ENCODE data around the gene P2RX3.
A peak's percentile ranks its signal among the peaks of the same experiment; 100 is the strongest.

Gene P2RX3

DNA sequence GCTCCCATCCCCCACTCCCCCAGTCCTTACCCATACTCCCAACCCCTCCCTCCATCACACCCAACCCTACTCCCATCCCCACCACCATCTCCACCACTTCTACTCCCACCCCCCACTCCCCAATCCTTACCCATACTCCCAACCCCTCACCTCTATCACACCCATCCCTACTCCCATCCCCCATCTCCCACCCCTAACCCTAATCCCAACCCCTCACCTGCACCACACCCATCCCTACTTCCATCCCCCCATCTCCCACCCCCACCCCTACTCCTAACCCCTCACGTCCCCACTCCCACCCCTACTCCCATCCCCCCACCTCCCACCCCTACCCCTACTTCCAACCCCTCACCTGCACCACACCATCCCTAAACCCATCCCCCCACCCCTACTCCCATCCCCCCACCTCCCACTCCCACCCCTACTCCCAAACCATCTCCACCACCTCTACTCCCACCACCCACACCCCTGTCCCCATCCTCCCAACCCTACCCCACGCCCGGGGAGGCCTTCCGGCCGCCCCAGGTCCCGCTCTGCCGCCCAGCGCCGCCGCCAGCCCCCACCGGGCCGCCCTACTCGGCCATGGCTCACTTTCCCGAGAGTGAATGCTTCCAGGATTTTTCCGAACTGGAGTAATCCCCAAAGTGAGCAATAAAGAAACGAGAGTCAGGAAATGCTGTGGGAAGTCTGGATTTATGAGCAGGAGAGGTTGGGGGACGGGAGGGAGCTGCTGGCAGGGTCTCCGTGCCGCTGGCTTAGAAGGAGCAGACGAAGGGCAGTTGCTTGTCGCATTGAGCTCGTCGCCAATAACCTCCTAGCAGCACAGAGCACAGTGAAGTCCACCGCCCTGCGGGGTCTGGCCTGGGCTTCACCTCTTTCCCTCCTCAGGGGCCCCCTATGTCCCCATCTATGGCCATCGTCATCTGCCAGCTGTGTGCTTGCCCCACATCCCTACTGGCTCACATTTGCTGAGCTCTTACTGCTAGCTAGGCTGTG lies 38.2 kb downstream of the P2RX3 start:
- no peak for DNase-seq

DNA sequence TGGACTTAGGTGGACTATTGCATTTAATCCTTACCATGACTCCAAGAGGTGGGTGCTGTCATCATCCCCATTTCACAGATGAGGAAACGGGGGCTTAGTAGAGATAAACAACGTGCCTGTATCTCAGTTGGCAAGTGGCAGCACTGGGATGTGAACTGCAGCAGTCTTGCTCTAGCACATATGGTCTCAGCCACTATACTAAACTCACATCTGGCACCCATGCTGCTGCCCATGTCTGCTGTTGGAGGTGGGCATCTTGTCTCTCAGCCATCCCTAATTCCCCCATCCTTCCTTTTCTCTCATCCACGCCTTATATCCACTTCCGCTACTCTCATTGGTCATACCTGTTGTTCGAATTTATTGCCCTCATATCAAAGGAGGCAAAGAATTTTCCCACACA lies 39.0 kb downstream of the P2RX3 start:
- no peak for DNase-seq

DNA sequence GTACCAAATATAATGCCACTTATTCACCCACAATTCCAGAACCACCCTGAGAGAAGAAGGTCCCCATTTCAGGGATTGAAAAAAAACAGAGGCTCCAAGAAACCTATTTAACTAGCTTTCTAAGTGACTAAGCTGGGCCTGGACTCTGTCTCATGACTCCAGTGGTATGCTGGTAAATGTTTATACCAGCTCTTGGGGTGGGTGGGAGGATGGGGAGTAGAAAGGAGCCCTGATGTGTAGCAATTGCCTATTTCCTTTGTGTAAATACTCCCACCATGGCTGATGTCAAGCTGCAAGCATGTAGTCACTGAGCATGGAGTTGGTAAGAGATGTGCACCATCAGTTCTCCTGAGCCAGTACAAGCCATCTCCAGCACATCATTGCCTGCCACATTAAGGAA lies 40.0 kb downstream of the P2RX3 start:
- no peak for DNase-seq

DNA sequence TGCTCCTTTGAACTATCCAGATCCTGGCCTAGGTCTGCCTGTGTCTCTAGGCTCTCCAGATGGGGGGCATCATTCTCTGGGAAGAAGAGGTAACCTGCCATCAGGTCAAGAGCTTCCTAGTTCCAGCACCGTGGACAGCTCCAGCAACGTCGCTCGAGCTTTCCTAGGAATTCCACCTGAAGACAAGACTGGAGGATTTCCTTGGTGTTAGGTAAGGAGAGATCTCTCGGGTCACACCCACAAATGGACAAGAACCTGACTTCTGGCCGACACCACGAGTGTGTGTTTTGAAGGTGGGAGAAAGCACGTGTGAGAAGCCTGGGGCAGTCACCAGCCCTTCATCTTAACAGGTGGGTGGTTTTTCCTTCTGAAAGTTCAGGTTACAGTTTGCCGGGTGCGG lies 41.6 kb downstream of the P2RX3 start:
- no peak for DNase-seq

DNA sequence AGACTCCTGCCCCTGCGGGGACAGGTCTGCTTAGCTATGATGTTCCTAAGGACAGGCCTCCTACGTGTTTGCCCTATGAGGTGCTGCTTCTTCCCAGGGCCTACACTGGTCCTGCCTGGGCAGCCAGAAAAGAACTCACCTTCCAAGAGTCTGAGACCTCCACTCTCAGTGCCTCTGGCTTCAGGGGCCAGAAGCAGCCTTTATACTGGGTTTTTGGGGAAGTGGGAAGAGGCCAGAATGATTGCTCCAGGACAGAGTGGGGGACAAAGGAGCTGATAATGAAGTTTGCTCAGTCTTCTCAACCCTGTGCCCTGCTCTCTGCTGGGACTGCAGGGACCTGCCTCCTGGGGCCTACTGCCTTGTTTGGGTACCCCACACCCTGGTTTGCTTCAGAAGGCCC lies 42.8 kb downstream of the P2RX3 start, which contains the start of gene PRG3:
Gene PRG3 (minus strand): TSS at position 176 of the 400 bp plus-strand sequence. CDS start 442 bp downstream, outside the sequence.
- no peak for DNase-seq

DNA sequence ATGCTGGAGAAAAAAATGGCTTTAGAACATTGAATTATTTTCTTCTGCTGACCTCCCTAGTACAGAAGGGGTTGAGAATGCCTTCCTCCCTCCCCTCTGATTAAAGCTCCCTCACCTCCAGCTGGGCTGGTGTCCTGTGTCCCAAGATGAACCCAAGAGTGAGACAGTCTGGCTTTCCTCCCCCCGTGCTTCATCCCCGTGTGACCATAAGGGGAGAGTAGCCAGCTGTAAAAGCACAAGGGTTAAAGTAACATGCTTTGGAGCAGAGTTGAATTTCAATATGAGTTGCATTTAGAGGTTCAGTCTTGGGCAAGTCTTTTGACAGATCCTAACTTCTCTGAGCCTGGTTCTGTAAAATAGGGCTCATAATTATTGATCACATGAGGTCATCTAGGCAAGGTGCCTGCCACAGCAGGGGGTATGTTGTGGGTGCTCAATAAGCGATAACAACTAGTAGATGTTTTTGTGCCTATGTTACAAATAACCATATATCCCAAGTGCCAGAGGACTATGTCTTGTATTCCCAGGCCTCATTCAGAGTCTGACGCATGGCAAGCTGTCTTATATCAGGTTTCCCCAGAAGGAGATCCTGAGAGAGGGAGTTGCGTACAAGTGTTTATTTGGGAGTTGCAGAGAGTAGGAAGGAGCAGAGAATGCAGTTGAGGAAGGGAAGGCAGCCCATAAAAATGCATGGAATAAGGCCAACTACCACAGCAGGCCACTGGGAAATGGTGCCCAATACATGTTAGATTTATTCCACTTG lies 48.2 kb downstream of the P2RX3 start:
- no peak for DNase-seq

DNA sequence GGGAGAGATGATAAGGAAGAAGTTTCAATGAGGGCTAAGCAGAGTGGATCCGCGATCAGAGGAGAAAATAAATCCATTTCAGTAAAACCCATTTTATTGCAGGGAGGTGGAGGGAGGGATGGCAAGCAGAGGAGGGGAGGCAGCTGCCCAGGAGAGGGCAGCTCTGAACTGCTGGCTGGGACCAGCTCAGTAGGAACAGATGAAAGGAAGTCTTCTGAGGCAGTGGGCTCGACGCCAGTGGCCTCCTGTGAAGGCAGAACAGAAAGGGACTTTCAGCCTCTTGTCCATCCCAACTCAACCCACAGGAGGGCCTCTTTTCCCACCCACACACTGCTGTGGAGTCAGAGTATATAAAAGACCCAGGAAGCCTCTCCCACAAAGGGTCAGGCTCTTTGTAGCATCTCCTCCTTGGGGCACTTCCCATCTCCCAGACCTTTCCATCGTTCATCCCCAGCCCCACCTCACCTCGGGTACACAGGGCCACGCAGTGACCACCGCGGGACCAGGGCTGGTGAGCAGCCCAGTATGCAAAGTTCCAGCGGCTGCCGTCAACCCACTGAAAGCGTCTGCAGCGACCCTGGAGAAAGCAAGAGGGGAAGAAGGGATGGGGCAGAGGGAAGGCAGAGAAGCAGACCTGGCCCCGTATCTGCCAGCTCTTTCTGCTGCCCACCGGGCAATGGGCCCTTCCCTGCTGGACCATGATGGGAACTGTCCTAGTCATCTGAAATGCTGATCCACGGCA lies 49.3 kb downstream of the P2RX3 start:
- DNase-seq, result peak in 4 of 14 donors; percentile 3 to 31 (median 12)

DNA sequence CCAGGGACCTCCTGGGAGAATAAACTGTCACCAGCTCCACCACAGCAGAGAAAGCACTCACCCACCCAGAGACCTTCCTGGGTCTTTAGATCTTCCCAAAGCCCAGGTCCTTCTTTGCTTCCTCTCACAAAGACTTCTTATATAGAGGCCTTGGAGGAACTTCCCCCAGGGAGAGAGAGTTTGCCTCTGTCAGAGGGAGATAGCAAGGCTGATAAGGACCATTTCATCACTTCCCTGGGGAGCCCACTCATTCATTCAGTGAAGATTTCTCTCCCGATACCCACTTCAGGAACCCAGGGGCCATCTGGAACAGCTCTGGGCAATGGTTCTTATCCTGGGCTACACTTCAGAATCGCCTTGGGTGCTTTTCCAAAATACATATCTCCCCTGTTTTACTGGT lies 52.4 kb downstream of the P2RX3 start, which contains the start of gene PRG2:
Gene PRG2 (minus strand): TSS at position 116 of the 400 bp plus-strand sequence. CDS start 706 bp downstream, outside the sequence.
- no peak for DNase-seq

DNA sequence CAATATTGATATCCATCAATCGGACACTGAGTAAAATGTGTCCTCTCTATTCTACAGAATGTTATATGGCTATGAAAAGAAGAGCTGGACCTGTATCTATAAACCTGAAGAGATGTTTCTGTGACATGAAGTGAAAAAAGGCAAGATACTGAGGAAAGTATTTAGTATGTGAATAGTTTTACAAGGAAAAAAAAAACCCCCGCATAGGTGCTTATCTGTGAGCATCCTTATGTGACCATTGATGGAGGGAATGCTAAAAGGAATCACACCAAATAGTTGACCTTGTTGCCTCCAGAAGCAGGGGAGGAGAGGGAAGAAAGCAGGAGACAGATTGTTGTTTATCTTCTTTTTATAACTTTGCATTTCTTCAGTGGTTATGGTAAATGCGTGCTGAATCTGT lies 53.0 kb downstream of the P2RX3 start:
- no peak for DNase-seq

DNA sequence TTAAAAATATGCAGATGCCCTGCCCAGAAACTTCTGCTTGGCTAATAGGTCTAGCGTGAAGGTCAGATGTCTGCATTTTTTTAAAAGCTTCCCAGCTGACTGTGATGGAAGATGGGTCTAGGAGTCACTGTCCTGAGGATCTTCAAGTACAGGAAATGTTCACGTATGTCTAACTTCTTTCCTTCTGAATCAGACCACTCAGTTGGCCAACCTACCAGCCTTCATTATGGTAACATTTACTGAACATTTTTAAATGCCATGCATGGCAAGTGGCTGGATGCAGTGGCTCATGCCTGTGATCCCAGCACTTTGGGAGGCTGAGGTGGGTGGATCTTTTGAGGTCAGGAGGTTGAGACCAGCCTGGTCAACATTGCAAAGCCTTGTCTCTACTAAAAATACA lies 53.4 kb downstream of the P2RX3 start:
- DNase-seq, result no peak

DNA sequence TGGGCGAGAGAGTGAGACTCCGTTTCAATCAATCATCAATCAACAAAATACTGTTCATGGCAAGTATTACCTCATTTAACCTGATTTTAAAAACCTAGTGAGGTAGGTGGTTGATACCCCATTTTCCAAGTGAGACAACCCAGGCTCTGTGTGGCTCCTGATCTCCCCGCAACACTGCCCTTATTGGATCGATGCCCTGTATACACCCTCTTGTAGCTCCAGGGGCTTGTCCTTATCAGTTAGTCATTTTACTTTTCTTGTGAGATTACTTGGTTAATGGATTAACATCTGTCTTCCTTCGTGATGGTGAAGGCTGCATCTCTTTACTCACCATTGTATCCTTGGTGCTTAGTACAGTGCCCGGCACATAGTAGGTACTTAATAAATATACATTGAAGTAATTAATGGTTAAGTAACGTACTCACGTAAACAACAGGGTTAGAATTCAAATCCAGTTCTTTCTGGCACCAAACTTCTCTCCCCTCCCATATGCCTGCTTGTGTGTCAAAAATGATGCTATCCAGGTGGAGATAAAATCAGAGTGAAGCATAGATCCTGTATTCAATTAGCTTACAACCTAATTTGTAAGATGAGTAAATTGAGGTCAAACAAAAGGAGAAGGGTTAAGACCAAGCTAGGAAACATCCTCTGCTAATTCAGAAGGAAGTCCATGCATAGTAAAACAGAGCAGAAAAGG lies 54.1 kb downstream of the P2RX3 start:
- no peak for DNase-seq

DNA sequence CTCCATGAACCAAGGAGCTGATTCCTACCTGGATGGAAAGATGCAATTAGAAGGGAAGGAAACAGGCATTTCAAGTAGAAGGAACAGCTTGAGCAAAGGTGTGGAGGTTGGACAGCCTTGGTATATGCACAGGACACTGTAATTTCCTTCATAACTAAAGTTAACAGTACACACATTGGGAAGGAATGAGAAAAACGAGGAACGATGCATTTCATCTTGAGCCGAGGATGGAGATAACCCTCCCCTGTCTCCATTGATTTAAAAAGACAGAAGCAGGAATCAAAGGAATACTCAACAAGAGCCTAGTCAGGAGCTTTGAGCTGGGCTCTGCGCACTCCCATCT lies 54.6 kb downstream of the P2RX3 start:
- no peak for DNase-seq

DNA sequence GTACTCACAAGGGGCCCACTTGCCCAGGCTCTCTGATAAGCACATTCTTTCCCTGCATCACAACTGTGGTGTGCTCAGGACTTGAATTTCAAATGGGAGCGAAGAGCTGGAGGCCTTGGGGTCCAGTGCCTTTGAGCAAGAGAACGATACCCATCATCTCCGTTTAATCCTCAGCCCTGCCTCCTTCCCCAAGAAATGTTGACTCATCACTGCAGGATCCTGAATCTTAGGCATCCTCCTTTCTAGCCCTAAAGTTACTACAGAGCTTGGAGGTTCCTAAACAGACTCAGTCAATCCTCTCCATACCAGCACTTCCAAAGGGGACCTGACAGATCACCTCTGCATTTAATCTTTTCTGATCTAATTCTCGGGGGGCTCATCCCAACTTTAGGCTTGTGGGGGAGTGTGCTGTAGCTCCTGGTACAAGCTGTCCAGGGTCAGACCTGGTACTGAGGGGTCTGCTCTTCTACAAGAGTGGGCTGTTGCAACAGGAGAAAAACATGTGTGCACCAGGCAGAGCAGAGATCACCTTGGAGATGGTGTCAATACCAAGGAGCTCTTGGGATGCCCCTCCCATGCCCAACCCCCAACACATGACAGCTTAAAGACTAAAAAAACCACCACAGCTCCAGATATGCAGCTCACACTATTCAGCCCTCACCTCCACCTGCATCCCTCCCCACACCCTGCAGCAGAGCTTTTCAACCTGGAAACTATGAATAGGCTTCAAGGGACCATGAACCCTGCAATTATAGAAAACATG lies 56.2 kb downstream of the P2RX3 start:
- no peak for DNase-seq

DNA sequence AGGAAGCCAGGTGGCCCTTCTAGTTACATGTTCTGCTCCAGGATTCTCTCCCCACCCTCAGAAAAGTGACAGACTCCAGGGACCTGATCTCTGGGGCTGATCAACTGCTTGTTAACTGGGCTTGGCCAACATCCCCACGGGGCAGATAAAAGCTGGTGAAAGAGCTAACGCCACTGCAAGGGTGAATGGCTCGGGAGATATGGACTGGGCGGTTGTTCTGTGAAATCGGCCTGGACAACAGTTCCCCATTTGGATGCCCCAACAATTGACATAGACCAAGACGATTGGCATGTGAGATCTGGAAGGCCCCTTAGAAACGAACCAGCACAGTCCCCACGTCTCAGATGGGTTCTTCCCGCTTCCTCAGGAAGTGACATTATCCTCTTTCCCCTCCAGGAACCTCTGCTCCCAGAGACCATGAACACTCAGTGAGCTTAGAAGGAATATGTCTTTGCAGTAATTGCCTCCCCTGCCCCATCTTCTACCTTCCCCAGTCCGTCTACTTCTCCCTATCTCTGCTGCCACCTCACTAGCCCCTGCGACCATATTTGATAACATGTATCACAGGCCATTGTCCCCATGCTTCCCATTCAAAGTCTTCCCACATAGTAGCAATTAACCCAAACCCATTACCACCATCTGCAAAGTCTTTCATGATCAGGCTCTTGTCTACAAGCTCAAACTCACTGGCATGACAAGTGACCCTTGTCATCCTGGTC lies 57.9 kb downstream of the P2RX3 start:
- no peak for DNase-seq

DNA sequence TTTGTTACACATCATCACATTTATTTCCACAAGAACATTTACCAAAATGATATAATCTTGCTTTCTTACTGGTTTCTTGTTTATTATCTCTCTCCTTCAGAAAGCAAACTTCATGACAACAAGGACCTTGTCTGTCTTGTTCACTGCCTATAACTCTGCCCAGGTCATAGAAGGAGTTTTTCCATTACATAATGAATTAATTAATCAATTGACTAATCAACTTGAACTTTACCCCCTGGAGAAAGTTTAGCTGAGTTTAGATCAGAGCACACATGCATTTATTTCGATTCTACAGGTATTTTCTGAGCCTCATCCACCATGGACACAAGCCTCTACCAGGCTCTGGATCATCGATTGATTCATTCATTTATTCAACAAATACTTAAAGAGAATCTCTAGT lies 58.6 kb downstream of the P2RX3 start:
- DNase-seq, result no peak

DNA sequence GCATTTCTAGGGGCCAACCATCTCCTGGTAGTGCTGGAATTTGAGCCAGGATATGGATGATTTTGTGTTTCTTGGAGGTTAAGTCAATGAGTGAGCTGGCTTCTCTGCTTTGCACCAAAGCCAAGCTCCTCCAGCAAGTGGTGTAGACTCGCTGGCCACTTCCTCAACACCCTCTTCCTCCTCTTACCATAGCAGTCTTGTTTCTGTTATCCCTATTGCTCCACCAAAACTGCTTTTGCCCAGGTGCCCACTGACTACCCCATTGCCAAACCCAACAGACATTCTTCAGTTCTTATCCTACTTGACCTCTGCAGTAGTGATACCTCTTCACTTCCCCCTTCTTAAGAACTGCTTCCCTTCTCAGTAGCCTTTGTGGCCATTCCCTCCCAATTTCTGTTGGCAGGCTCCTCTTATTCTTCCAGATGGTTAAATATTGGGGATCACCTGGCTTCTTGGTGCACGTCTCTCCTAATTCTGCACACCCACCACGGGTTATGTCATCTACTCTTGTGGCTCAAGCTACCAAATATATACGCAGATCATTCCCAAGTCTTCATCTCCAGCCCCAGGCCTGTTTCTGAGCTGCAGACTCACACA lies 59.3 kb downstream of the P2RX3 start:
- DNase-seq, result no peak

DNA sequence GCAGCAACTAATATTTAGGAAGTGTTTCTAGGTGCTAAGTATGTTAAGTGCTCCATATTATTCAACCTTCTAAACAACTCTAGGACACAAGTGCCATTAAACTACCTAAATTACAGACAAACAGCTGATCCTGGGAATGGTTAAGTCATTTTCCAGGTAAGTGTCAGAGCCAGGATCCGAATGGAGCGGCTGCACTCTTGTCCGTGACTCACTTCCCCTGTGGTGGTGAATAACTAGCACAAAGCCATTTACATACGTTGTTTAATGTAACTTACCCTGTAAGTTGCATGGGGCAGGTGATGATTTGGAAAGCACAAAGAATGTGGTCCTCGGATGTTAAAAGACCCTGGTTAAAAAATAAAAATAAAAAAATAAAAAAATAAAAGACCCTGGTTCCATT lies 61.1 kb downstream of the P2RX3 start:
- no peak for DNase-seq

DNA sequence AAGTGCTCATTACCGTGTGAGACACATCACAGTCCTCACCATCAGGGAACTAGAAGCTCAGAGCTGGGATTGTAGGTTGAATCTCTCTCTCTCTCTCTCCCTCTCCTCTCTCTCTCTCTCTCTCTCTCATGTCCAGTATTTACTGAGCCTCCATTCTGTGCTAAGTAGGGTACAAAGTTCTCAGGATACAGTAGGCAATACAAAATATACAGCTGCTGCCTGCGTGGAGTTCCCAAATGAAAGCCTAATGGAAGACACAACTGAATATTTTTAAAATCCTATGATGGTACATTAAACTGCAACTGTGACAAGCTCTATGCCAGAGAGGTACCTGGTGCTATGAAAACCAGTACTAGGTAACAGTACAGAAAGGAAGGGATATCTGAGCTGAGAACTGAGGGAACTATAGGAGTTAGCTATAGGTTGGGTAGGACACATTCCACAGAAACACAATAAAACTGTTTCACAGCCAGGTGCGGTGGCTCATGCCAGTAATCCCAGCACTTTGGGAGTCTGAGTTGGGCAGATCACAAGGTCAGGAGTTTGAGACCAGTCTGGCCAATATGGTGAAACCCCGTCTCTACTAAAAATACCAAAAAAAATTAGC lies 61.9 kb downstream of the P2RX3 start:
- no peak for DNase-seq

DNA sequence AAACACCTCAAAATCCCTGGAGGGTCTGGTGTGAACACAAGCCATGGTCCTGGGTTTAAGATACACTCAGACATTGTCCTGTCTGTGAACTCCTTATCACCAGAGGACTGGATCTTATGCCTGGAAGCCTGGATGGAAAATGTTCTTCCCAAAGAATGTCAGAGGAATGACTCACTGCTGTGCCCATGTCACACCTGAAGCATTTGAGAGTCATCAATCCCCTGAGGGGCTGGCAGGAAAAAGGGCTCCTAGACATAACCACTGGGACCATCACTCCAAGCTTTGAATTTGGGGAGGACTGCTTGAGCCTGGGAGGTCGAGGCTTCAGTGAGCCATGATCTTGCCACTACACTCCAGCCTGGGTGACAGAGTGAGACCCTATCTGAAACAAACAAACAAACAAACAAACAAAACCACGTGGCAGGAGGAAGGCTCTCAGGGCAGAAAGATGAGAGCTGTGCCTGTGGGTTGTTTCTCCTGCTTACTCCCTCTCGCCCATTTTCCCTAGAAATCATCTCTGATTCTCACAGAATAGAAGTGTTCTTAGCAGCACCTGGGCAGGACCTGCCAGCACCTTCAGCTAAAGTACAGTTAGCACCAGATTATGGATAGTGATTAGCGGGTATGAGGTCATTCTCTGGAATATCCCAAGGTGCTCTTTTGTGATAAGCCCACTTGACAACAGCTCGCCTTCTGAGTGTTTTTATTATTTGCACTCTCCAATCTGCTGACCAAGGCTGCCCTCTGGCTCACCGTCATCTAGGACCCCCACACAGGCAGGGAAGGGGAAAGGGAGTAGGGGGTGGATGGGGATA lies 64.2 kb downstream of the P2RX3 start:
- DNase-seq, result no peak
